Left ventricle myocardium superior (tissue), 1 donor: ENCODE measurements around the gene MLKL. TPM values are rescaled to one million over a fixed set of nuclear protein-coding genes. Genes with fewer than 3 reads are reported as not detected.
A peak's percentile ranks its signal among the peaks of the same experiment; 100 is the strongest.
"Not testable (repeated sequence)": the region's sequence is repeated elsewhere in the genome, so short reads cannot be mapped to it uniquely, and the experiment has no call there.

Experiments used
- ATAC-seq: fragments of 200-7000 bp; cut with Tn5 transposase; one replicate; pipeline ENCODE4 v1.9.1; 2020; ENCODE audit warnings: mild to moderate bottlenecking, moderate library complexity
- DNase-seq: peaks from one replicate; pipeline ENCODE4 v3.0.0-alpha.2; 2020
- intact Hi-C: fragments of 100-400 bp; cut with micrococcal nuclease; formaldehyde crosslinking; loops from one replicate; pipeline ENCODE4 v1.11.0; 2022
- total RNA-seq: library from RNA; stranded (reverse); fragmentation: NEBNext Ultra II Directional; extraction: Animal tissue kit (Norgen Biotek cat#: 25700); gene quantifications from one replicate; pipeline ENCODE4 v1.2.1, GENCODE V29; 2021
- donor health status: DM: no; HTN: yes; CAD: no; lungs with severe emphysema.

The MLKL gene
- total RNA-seq, 1 donor from 2014 or later = 4.7 TPM

GRCh38 chr16:74660383-74660782, 40.3 kb downstream of the MLKL start:
- intact Hi-C loops = no loop called here
- ATAC-seq (no peak), DNase-seq (no peak)

- intact Hi-C loops = no loop called here
- ATAC-seq (no peak), DNase-seq (no peak)
Measured at GRCh38 chr16:74659041-74659440, 41.6 kb downstream of the MLKL start.

- no peak for DNase-seq
- ATAC-seq = no peak
- intact Hi-C loops = no loop called here
Measured at GRCh38 chr16:74657870-74658642, 42.6 kb downstream of the MLKL start.

GRCh38 chr16:74654536-74655050, 46.1 kb downstream of the MLKL start:
- intact Hi-C loops = no loop called here
- DNase-seq (no peak), ATAC-seq (no peak)

- DNase-seq, intact Hi-C loops, ATAC-seq: not testable (repeated sequence)
Measured at GRCh38 chr16:74652883-74653282, 47.8 kb downstream of the MLKL start.

GRCh38 chr16:74652249-74652648, 48.4 kb downstream of the MLKL start:
- DNase-seq = no peak
- intact Hi-C loops = no loop called here
- ATAC-seq = no peak

- intact Hi-C loops = no loop called here
- DNase-seq (no peak), ATAC-seq (no peak)
Measured at GRCh38 chr16:74651841-74652240, 48.8 kb downstream of the MLKL start.

- ATAC-seq (no peak), DNase-seq (no peak)
- intact Hi-C loops = no loop called here
Measured at GRCh38 chr16:74650966-74651567, 49.6 kb downstream of the MLKL start.

- intact Hi-C loops = no loop called here
- ATAC-seq = no peak
- DNase-seq = no peak
Measured at GRCh38 chr16:74649839-74650504, 50.7 kb downstream of the MLKL start.

GRCh38 chr16:74641969-74642368, 58.7 kb downstream of the MLKL start:
- ATAC-seq (no peak), DNase-seq (no peak)
- intact Hi-C loops = no loop called here

GRCh38 chr16:74637742-74638453, 62.8 kb downstream of the MLKL start:
- ATAC-seq (no peak), DNase-seq (no peak)

GRCh38 chr16:74635303-74635702, 65.4 kb downstream of the MLKL start:
- ATAC-seq (no peak), DNase-seq (no peak)
- intact Hi-C loops = no loop called here

More at GRCh38 chr16:74637742-74638453, 62.8 kb downstream of the MLKL start:
- intact Hi-C loops = no loop called here

- ATAC-seq (no peak), DNase-seq (no peak)
- intact Hi-C loops = no loop called here
Measured at GRCh38 chr16:74633686-74634085, 67.0 kb downstream of the MLKL start.

- ATAC-seq = peak; percentile 43
- intact Hi-C loops = loop anchor here (10.0 kb wide), 1 partner anchor 153 kb away; no protein-coding TSS in a partner anchor
Measured at GRCh38 chr16:74627506-74628220, 73.0 kb downstream of the MLKL start.

GRCh38 chr16:74626741-74627416, 73.8 kb downstream of the MLKL start:
- no peak for DNase-seq
- intact Hi-C loops = loop anchor here (10.0 kb wide), 1 partner anchor 152 kb away; no protein-coding TSS in a partner anchor
- peak; percentile 37 for ATAC-seq

More at GRCh38 chr16:74627506-74628220, 73.0 kb downstream of the MLKL start:
- DNase-seq = no peak

- no peak for DNase-seq
- intact Hi-C loops = loop anchor here (10.0 kb wide), 1 partner anchor 151 kb away; no protein-coding TSS in a partner anchor
- ATAC-seq = peak; percentile 42
Measured at GRCh38 chr16:74625500-74626350, 74.9 kb downstream of the MLKL start.

- intact Hi-C loops = loop anchor here (10.0 kb wide), 1 partner anchor 149 kb away; no protein-coding TSS in a partner anchor
- DNase-seq (no peak), ATAC-seq (no peak)
Measured at GRCh38 chr16:74623839-74624235, 76.8 kb downstream of the MLKL start.
